GM23338 (cell line): ENCODE data around the gene STX4. TPM values are rescaled to one million over a fixed set of nuclear protein-coding genes. Genes with fewer than 3 reads are reported as not detected.

ENCODE experiments used
- ATAC-seq: fragments of 200-7000 bp; cut with Tn5 transposase; 3 replicates; pipeline ENCODE4 v1.9.1; 2020
- DNase-seq: peaks from one replicate; pipeline ENCODE4 v3.0.0-alpha.2; 2015; ENCODE audit warnings: low spot score
- H2AFZ ChIP-seq: fragments of 200-600 bp; sonication (generic); 2 replicates; pipeline ENCODE4 v1.8.0; 2016; ENCODE audit warnings: antibody characterized with exemption, mild to moderate bottlenecking, moderate library complexity
- H3F3A ChIP-seq: fragments of 200-600 bp; sonication (generic); replicated peaks from 2 replicates; pipeline ENCODE4 v1.8.0; 2017; ENCODE audit warnings: antibody characterized with exemption, mixed run types, low read depth
- H3K27ac ChIP-seq: fragments of 200-600 bp; sonication (generic); 2 replicates; pipeline ENCODE4 v1.6.1; 2016; ENCODE audit warnings: low read depth
- H3K27me3 ChIP-seq: fragments of 200-600 bp; sonication (generic); 2 replicates; pipeline ENCODE4 v1.8.0; 2016; ENCODE audit warnings: mild to moderate bottlenecking, mixed run types, moderate library complexity; ENCODE audit not compliant: insufficient read depth
- H3K36me3 ChIP-seq: fragments of 200-600 bp; sonication (generic); 2 replicates; pipeline ENCODE4 v1.8.0; 2016; ENCODE audit warnings: mild to moderate bottlenecking; ENCODE audit not compliant: insufficient read depth
- H3K4me1 ChIP-seq: fragments of 200-600 bp; sonication (generic); 2 replicates; pipeline ENCODE4 v1.8.0; 2016; ENCODE audit warnings: mild to moderate bottlenecking, moderate library complexity; ENCODE audit not compliant: insufficient read depth
- H3K4me2 ChIP-seq: fragments of 200-600 bp; sonication (generic); 2 replicates; pipeline ENCODE4 v1.7.1; 2017; ENCODE audit warnings: mixed run types
- H3K4me3 ChIP-seq: fragments of 200-600 bp; sonication (generic); 2 replicates; pipeline ENCODE4 v1.6.1; 2016; ENCODE audit warnings: mixed run types
- H3K79me2 ChIP-seq: fragments of 200-600 bp; sonication (generic); replicated peaks from 2 replicates; pipeline ENCODE4 v1.8.0; 2017; ENCODE audit warnings: mild to moderate bottlenecking; ENCODE audit not compliant: insufficient read depth
- H3K9me2 ChIP-seq: fragments of 200-600 bp; sonication (generic); 2 replicates; pipeline ENCODE4 v1.8.0; 2017; ENCODE audit not compliant: insufficient read depth
- H4K20me1 ChIP-seq: fragments of 200-600 bp; sonication (generic); replicated peaks from 2 replicates; pipeline ENCODE4 v1.8.0; 2017; ENCODE audit warnings: mild to moderate bottlenecking; ENCODE audit not compliant: insufficient read depth
- H3K27ac Mint-ChIP-seq: 2 replicates; pipeline ENCODE4 v1.8.0; 2020; ENCODE audit warnings: inconsistent platforms, mild to moderate bottlenecking, moderate library complexity, mixed read lengths
- H3K27me3 Mint-ChIP-seq: 3 replicates; pipeline ENCODE4 v1.8.0; 2022; ENCODE audit warnings: low read depth, mild to moderate bottlenecking, moderate library complexity, mixed read lengths, inconsistent platforms; ENCODE audit not compliant: insufficient read depth, poor library complexity
- H3K36me3 Mint-ChIP-seq: 3 replicates; pipeline ENCODE4 v1.8.0; 2021; ENCODE audit warnings: low read depth, mild to moderate bottlenecking, inconsistent platforms, moderate library complexity, mixed read lengths
- H3K4me1 Mint-ChIP-seq: 3 replicates; pipeline ENCODE4 v1.8.0; 2020; ENCODE audit warnings: mild to moderate bottlenecking, inconsistent platforms, mixed read lengths
- H3K4me3 Mint-ChIP-seq: 3 replicates; pipeline ENCODE4 v1.8.0; 2021; ENCODE audit warnings: moderate library complexity, mild to moderate bottlenecking, inconsistent platforms, mixed read lengths
- H3K9me3 Mint-ChIP-seq: 3 replicates; pipeline ENCODE4 v1.8.0; 2020; ENCODE audit warnings: moderate library complexity, mild to moderate bottlenecking, inconsistent platforms, mixed read lengths
- CREB1 ChIP-seq: fragments of 250-450 bp; sonication (Bioruptor Pico); IDR thresholded peaks from 2 replicates; pipeline ENCODE4 v1.5.0; 2020; ENCODE audit warnings: low read depth, mild to moderate bottlenecking, moderate library complexity
- ETS1 ChIP-seq: IDR thresholded peaks from 2 replicates; pipeline ENCODE4 v1.6.1; 2016; ENCODE audit warnings: antibody characterized with exemption
- EZH2phosphoT487 ChIP-seq: fragments of 200-600 bp; sonication (generic); IDR thresholded peaks from one replicate; pipeline ENCODE4 v1.8.1; 2018; ENCODE audit warnings: antibody characterized with exemption; ENCODE audit not compliant: unreplicated experiment
- JUNB ChIP-seq: IDR thresholded peaks from one replicate; pipeline ENCODE4 v1.6.1; 2016; ENCODE audit warnings: antibody characterized with exemption; ENCODE audit not compliant: unreplicated experiment
- NANOG ChIP-seq: IDR thresholded peaks from 2 replicates; pipeline ENCODE4 v1.6.1; 2016; ENCODE audit warnings: antibody characterized with exemption, borderline replicate concordance
- POLR2AphosphoS5 ChIP-seq: IDR thresholded peaks from 2 replicates; pipeline ENCODE4 v1.6.1; 2016; ENCODE audit warnings: antibody characterized with exemption, low read depth
- REST ChIP-seq: IDR thresholded peaks from one replicate; pipeline ENCODE4 v1.6.1; 2018; ENCODE audit warnings: antibody characterized with exemption; ENCODE audit not compliant: unreplicated experiment
- STAT1 ChIP-seq: IDR thresholded peaks from one replicate; pipeline ENCODE4 v1.6.1; 2016; ENCODE audit warnings: antibody characterized with exemption; ENCODE audit not compliant: unreplicated experiment
- ZNF114 ChIP-seq: fragments of 250-450 bp; sonication (Bioruptor Pico); IDR thresholded peaks from 2 replicates; pipeline ENCODE4 v1.5.0; 2020; ENCODE audit warnings: mild to moderate bottlenecking, moderate library complexity
- ZNF462 ChIP-seq: fragments of 250-450 bp; sonication (Bioruptor Pico); IDR thresholded peaks from 2 replicates; pipeline ENCODE4 v1.5.0; 2020; ENCODE audit warnings: mild to moderate bottlenecking, moderate library complexity
- polyA plus RNA-seq: library from polyadenylated mRNA; unstranded; fragments of >200 nt; fragmentation: Nextera tagmentation; extraction: Ambion mirVana; gene quantifications from 2 replicates; pipeline ENCODE4 v1.2.1, GENCODE V29; 2016
- total RNA-seq: library from RNA; depleted of rRNA; stranded (reverse); fragments of >200 nt; shearing (Covaris generic); gene quantifications from 2 replicates; pipeline ENCODE4 v1.2.3, GENCODE V29; 2014

The STX4 gene
- total and polyA plus RNA-seq, 2 experiments from 2014 or later, result 13.0 to 39.3 TPM

GRCh38 chr16:31081428-31082351, 48.3 kb downstream of the STX4 start (continued):
- TF ChIP-seq ZNF462 (CRISPR knock-in tag) (no peak), NANOG (no peak), POLR2AphosphoS5 (no peak), STAT1 (no peak), ZNF114 (no peak)

GRCh38 chr16:31082368-31083045, 49.1 kb downstream of the STX4 start:
- Histone ChIP-seq H3K36me3 (peaks cover 4% of the 10 kb centered on the region; the same call in 1 of the 2 replicates), H3K4me2 (no peak overlapping the region), H3F3A (no peaks in the 10 kb centered on the region), H2AFZ (no peak overlapping the region), H3K27ac (no peak overlapping the region), H3K9me2 (no peaks in the 10 kb centered on the region), H3K4me3 (no peak overlapping the region), H3K79me2 (no peaks in the 10 kb centered on the region), H3K27me3 (no peaks in the 10 kb centered on the region), H3K4me1 (no peaks in the 10 kb centered on the region), H4K20me1 (no peaks in the 10 kb centered on the region; the same call in 1 of the 2 replicates)
- H3K9me3 Mint-ChIP-seq, result no peaks in the 10 kb centered on the region
- no peak overlapping the region for H3K4me3 Mint-ChIP-seq
- ATAC-seq (no peak), DNase-seq (no peak)
- H3K27me3 Mint-ChIP-seq, result peaks cover 9% of the 10 kb centered on the region
- H3K36me3 Mint-ChIP-seq, result peaks cover 42% of the 10 kb centered on the region
- H3K4me1 Mint-ChIP-seq, result peaks cover 5% of the 10 kb centered on the region; the same call in 1 of the 3 replicates
- no peak overlapping the region for H3K27ac Mint-ChIP-seq
- TF ChIP-seq STAT1, result no peak
- no peak for TF ChIP-seq REST
- TF ChIP-seq ETS1, result no peak
- no peak for TF ChIP-seq CREB1 (CRISPR knock-in tag)
- TF ChIP-seq JUNB, result no peak
- no peak for TF ChIP-seq EZH2phosphoT487
- no peak for TF ChIP-seq NANOG
